Activated naive CD4-positive, alpha-beta T cell treated with anti-CD3 and anti-CD28 coated beads, Interleukin-2, amount 50 U/mL, for 24 hours (primary cell): ENCODE data around the gene LUC7L3.
A peak's percentile ranks its signal among the peaks of the same experiment; 100 is the strongest.

Experiments
- H3K27ac Mint-ChIP-seq: one replicate; pipeline ENCODE4 v1.8.0; 2021; ENCODE audit warnings: mild to moderate bottlenecking, mixed read lengths
- H3K27me3 Mint-ChIP-seq: one replicate; pipeline ENCODE4 v1.8.0; 2021; ENCODE audit warnings: mixed read lengths
- H3K36me3 Mint-ChIP-seq: one replicate; pipeline ENCODE4 v1.8.0; 2021; ENCODE audit warnings: mixed read lengths
- H3K4me1 Mint-ChIP-seq: one replicate; pipeline ENCODE4 v1.8.0; 2021; ENCODE audit warnings: mixed read lengths
- H3K4me3 Mint-ChIP-seq: one replicate; pipeline ENCODE4 v1.8.0; 2021; ENCODE audit warnings: mild to moderate bottlenecking, mixed read lengths
- H3K9me3 Mint-ChIP-seq: one replicate; pipeline ENCODE4 v1.8.0; 2021; ENCODE audit warnings: mixed read lengths

LUC7L3 gene

DNA sequence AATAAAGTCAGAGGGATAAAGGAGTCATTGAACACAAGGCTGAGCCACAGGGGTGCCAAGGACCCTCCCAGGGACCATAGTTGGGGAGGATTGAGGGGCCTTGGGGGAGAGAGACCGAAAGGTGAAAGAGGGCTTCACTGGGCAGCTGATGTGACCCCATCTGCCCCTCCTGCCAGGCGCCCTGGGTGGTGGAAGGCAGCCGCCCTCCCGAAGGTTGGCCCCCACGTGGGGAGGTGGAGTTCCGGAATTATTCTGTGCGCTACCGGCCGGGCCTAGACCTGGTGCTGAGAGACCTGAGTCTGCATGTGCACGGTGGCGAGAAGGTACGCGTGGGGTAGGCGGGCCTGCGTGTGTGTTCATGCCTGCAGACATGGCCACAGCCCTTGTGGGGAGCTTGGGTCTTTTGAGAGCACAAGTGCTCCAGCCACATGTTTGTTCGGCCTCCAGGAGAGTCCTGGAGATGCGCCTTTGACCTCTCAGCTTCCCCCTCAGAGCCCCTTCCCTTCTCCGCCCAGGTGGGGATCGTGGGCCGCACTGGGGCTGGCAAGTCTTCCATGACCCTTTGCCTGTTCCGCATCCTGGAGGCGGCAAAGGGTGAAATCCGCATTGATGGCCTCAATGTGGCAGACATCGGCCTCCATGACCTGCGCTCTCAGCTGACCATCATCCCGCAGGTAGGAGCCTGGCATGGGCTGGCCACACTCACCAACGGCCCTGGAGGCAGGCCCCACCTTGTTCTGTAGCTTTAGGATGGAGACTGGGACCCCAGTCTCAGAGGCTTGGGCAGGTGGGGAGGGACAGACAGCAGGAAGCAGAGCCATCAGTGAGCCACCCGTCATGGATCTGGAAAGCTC is 35.7 kb upstream of the LUC7L3 start:
- Mint-ChIP-seq H3K4me3 (no peak overlapping the region), H3K27ac (no peak overlapping the region), H3K4me1 (peaks cover 7% of the 10 kb centered on the region), H3K9me3 (no peaks in the 10 kb centered on the region), H3K36me3 (no peaks in the 10 kb centered on the region), H3K27me3 (peaks cover 5% of the 10 kb centered on the region)

DNA sequence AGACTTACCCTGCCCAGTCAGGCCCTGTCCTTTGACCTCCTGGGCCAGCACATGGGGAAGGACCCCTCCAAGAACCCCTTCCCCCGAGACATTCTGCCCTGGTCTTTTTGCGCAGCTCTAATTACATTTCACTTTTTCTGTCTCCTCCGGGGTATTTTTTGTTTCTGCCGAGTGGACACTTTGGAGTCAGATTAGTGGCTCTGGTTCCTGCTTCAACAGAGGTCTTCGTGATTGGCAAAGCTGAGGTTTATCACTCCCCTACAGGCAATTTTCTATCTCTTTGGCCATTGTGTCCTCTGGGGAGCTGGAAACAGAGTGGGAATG is 35.2 kb upstream of the LUC7L3 start:
- H3K36me3 Mint-ChIP-seq, result no peaks in the 10 kb centered on the region
- no peak overlapping the region for H3K27ac Mint-ChIP-seq
- peaks cover 7% of the 10 kb centered on the region for H3K4me1 Mint-ChIP-seq
- no peaks in the 10 kb centered on the region for H3K9me3 Mint-ChIP-seq
- no peak overlapping the region for H3K4me3 Mint-ChIP-seq
- peaks cover 5% of the 10 kb centered on the region for H3K27me3 Mint-ChIP-seq

DNA sequence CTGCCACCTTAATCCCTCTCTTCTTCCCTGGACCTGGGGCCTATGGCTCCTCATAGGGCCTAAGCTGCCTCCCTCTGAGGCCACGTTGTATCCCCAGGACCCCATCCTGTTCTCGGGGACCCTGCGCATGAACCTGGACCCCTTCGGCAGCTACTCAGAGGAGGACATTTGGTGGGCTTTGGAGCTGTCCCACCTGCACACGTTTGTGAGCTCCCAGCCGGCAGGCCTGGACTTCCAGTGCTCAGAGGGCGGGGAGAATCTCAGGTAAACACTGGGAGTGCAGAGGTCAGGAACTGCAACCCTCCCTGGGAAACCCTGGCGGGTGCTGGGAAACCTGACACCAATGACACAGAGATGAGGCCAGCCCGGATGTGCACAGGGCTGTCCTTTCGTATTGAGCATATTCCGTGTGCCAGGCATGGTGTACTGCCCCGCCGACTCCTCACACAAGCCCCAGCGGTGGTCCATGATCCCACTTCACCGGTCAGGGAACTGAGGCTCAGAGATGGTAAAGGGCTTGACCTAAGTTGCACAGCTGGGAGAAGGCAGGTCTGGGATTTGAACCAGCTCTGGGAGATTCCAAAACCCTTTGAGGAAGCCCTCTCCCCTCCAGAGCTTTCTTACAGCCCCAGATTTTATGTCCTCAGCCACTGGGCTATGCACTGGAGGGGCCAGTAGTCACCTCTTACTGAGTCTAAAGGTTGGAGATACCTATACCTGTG is 34.6 kb upstream of the LUC7L3 start:
- Mint-ChIP-seq H3K4me1 (peaks cover 7% of the 10 kb centered on the region), H3K27ac (peak overlapping the region; percentile 46), H3K36me3 (no peaks in the 10 kb centered on the region), H3K4me3 (no peak overlapping the region), H3K9me3 (no peaks in the 10 kb centered on the region), H3K27me3 (peaks cover 5% of the 10 kb centered on the region)

DNA sequence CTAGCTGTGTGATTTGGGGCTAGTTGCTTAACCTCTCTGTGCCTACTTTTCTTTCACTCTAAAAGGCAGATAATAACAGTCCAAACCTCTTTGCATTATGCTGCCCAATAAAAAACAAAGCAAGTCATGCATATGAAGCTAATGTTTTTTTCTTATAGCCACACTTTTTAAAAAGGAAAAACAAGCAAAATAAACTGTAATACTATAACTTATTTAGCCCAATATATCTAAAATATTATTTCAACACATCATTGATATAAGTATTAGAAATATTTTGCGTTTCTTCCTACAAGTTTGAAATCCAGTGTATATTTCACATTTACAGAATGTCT is 34.1 kb upstream of the LUC7L3 start:
- Mint-ChIP-seq H3K4me1 (peaks cover 7% of the 10 kb centered on the region), H3K9me3 (no peaks in the 10 kb centered on the region), H3K4me3 (no peak overlapping the region), H3K27ac (no peak overlapping the region), H3K36me3 (no peaks in the 10 kb centered on the region), H3K27me3 (peaks cover 5% of the 10 kb centered on the region)

DNA sequence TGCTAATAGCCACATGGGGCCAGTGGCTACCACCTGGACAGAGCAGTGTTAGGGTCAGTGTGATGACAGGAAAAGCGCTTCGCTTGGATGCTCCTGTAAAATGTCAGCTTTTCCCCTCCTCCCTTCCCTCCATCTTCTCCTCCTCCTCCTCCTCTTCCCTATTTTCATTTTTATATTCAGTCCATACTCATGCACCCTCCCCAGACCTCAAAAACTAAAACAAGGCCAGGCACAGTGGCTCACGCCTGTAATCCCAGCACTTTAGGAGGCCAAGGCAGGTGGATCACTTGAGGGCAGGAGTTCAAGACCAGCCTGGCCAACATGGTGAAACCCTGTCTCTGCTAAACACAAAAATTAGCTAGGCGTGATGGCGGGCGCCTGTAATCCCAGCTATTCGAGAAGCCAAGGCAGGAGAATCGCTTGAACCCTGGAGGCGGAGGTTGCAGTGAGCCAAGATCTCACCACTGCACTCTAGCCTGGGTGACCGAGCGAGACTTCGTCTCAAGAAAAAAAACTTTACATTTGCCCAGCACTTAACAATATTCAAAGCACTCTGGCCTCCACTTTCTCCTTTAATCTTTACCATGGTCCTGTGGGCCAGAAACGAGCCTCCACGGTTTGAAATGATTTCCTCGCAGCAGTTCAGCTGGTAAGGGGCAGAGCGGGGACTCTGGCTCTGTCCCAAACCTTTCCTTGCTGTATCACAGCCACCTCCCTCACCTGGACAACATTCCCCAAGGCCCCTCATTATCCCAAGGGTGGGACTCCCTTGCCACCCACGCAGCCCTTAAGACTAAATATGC is 33.5 kb upstream of the LUC7L3 start:
- Mint-ChIP-seq H3K4me1 (peaks cover 7% of the 10 kb centered on the region), H3K36me3 (no peaks in the 10 kb centered on the region), H3K27me3 (peaks cover 3% of the 10 kb centered on the region), H3K27ac (no peak overlapping the region), H3K9me3 (no peaks in the 10 kb centered on the region), H3K4me3 (no peak overlapping the region)

DNA sequence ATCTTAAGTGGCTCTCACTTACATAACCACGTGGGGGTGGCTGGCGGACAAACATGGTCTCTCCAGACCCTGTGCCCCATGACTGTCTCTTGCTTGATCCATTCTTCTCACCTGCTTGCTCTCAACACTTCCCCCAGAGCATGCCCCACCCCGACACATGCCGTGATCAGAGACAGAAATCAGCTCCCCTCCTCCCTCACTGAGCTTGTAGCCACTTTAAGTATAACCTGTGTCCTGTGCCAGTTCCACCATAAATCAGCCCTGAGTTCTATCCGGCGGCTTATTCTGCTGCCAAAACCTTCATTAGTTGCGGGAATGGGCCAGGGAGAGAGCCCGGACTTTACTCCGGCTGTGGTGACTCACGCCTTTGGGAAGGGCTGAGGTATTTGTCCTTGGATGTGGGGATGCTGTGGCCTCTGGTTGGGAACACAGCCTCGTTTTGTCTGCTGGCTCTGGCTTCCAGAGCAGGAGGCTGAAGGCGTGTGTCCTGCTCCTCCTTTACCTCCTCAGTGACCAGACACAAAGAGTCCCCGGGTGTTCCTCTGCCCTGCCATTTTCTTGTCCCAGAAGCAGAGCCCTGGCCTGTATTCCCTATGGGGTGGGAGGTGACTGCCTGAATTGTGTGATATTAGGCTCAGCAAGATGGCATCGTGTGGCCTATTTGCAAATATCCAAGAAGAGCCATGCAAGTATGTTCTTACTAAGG is 32.8 kb upstream of the LUC7L3 start:
- H3K9me3 Mint-ChIP-seq, result no peaks in the 10 kb centered on the region
- no peak overlapping the region for H3K27ac Mint-ChIP-seq

DNA sequence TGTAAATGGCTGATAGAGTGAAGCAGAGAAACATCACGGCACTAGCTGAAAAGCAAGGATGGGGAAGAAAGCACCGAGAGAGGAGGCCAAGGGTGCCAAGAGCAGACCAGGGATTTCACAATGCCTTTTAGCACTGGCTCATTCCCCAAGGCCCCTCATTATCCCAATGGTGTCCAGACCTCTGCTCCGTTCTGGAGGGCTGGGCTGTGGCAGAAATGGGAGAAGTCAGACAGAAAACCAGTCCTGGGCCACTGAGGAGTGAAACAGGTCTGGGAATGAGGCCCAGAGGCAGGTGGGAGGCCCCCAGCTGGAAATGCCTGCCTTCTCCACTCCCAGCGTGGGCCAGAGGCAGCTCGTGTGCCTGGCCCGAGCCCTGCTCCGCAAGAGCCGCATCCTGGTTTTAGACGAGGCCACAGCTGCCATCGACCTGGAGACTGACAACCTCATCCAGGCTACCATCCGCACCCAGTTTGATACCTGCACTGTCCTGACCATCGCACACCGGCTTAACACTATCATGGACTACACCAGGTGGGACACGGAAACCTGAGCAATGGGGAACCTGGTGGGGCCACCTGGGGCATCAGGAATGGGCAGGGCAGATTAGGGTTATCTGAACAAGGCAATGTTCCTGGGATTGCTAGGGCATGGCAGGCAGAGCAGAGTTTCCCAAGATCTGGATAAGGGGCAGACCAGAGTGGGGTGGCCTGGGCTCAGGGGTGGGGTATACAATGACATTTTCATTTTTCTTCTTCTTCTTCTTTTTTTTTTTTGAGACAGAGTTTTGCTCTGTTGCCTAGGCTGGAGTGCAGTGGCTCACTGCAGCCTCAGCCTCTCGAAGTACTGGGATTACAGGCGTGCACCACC is 32.0 kb upstream of the LUC7L3 start:
- no peak overlapping the region for H3K27ac Mint-ChIP-seq
- no peaks in the 10 kb centered on the region for H3K4me1 Mint-ChIP-seq
- H3K4me3 Mint-ChIP-seq, result no peak overlapping the region
- no peaks in the 10 kb centered on the region for H3K9me3 Mint-ChIP-seq
- no peaks in the 10 kb centered on the region for H3K27me3 Mint-ChIP-seq
- H3K36me3 Mint-ChIP-seq, result peaks cover 2% of the 10 kb centered on the region

More for the DNA sequence above, 32.8 kb upstream of the LUC7L3 start:
- Mint-ChIP-seq H3K36me3 (no peaks in the 10 kb centered on the region), H3K4me1 (peaks cover under 1% of the 10 kb centered on the region), H3K4me3 (no peak overlapping the region), H3K27me3 (no peaks in the 10 kb centered on the region)

DNA sequence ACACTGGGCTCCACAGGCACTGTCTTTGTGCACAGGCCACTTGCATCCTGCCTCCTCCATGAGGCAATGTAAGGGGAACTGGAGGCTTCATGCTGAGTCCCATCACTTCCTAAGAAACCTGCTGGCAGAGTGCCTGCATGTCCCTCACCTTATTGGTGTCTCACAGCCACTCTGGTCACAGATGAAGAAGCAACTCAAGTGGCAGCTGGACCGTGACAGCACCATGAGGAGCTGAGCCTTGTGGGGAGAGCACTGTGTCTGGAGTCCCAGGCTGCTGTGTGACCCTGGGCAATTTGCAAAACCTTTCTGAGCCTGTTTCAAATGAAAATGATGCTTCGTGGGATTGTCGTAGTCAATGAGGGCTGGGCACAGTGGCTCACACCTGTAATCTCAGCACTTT is 31.2 kb upstream of the LUC7L3 start:
- H3K36me3 Mint-ChIP-seq, result peaks cover 2% of the 10 kb centered on the region
- no peaks in the 10 kb centered on the region for H3K9me3 Mint-ChIP-seq
- H3K27ac Mint-ChIP-seq, result no peak overlapping the region
- H3K27me3 Mint-ChIP-seq, result no peaks in the 10 kb centered on the region
- no peaks in the 10 kb centered on the region for H3K4me1 Mint-ChIP-seq
- no peak overlapping the region for H3K4me3 Mint-ChIP-seq

DNA sequence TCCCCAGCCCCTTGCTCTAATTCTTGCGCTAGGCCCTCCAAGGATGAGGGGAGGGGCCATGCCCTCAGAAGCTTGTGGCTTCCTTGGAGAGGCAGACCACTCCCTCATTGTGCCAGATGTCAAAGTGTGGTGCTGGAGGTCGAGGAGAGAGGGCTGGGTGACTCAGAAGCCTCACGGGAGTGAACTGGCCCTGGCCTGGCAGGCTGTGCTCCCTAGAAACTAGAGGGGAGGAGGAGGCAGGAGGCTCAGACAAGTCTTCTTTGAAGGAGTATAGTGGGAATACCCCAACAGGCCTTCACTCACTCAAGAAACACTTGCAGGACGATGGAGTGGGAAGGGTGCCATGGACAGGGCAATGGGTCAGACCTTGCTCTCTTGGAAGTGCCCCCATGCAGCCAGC is 30.2 kb upstream of the LUC7L3 start:
- Mint-ChIP-seq H3K36me3 (peaks cover 2% of the 10 kb centered on the region), H3K4me3 (no peak overlapping the region), H3K9me3 (no peaks in the 10 kb centered on the region), H3K27me3 (no peaks in the 10 kb centered on the region), H3K27ac (no peak overlapping the region), H3K4me1 (no peaks in the 10 kb centered on the region)

DNA sequence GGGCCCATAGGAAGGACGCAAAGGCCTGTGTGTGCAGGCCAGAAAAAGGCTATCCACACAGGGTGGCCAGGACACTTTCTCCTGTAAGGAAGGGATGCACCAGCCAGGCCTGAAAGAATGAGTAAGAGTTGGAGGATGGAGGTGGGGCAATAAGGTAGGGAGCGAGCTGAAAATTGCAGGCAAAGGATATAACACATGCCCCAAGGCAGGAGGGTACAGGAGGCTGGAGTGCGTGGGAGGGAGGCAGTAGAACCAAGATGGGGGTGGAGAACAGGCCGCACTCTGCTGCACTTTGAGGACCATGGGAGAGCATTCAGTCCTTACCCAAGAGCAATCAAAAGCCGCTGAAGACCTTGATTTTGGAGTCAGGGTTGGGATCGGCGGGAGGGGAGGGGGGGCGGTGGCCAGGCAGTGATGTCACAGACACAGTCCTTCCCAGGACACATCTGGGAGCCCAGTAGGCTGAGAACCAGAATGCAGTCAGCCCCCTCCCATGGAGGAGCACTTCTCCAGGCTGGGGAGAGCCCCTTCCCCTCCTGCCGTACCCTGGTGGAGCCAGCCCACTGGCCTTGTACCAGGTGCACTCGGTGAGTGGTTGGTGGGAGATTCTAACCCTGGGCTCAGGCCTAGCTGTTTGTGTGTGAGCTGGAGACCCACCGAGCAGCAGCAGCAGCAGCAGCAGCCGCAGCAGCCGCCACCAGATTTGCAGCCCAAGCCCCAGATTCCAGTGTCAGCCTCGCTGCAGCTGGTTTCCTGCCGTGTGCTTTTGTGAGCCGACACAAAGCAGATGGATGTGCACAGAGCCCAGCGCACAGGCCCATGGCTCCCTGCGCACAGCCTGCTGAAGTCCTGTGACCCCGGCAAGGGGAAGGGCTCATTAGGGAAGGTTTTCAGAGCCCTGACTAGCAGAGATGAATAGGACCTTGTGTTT is 29.2 kb upstream of the LUC7L3 start:
- Mint-ChIP-seq H3K4me3 (no peak overlapping the region), H3K36me3 (peaks cover 4% of the 10 kb centered on the region), H3K27ac (no peak overlapping the region), H3K27me3 (no peaks in the 10 kb centered on the region), H3K4me1 (no peaks in the 10 kb centered on the region), H3K9me3 (no peaks in the 10 kb centered on the region)

DNA sequence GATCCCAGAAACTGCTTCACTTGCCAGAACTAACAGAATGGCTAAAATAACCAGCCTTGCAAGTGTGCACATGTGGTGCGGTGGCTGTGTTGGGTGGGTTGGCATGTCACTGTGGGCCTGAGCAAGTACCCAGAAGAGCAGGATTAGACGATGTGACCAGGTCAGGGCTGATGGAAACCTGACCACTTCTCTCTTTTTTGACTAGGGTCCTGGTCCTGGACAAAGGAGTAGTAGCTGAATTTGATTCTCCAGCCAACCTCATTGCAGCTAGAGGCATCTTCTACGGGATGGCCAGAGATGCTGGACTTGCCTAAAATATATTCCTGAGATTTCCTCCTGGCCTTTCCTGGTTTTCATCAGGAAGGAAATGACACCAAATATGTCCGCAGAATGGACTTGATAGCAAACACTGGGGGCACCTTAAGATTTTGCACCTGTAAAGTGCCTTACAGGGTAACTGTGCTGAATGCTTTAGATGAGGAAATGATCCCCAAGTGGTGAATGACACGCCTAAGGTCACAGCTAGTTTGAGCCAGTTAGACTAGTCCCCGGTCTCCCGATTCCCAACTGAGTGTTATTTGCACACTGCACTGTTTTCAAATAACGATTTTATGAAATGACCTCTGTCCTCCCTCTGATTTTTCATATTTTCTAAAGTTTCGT is 28.4 kb upstream of the LUC7L3 start:
- no peaks in the 10 kb centered on the region for H3K9me3 Mint-ChIP-seq
- no peak overlapping the region for H3K4me3 Mint-ChIP-seq
- peaks cover 5% of the 10 kb centered on the region for H3K36me3 Mint-ChIP-seq
- peaks cover 4% of the 10 kb centered on the region for H3K4me1 Mint-ChIP-seq
- H3K27ac Mint-ChIP-seq, result peak overlapping the region; percentile 62
- H3K27me3 Mint-ChIP-seq, result no peaks in the 10 kb centered on the region

DNA sequence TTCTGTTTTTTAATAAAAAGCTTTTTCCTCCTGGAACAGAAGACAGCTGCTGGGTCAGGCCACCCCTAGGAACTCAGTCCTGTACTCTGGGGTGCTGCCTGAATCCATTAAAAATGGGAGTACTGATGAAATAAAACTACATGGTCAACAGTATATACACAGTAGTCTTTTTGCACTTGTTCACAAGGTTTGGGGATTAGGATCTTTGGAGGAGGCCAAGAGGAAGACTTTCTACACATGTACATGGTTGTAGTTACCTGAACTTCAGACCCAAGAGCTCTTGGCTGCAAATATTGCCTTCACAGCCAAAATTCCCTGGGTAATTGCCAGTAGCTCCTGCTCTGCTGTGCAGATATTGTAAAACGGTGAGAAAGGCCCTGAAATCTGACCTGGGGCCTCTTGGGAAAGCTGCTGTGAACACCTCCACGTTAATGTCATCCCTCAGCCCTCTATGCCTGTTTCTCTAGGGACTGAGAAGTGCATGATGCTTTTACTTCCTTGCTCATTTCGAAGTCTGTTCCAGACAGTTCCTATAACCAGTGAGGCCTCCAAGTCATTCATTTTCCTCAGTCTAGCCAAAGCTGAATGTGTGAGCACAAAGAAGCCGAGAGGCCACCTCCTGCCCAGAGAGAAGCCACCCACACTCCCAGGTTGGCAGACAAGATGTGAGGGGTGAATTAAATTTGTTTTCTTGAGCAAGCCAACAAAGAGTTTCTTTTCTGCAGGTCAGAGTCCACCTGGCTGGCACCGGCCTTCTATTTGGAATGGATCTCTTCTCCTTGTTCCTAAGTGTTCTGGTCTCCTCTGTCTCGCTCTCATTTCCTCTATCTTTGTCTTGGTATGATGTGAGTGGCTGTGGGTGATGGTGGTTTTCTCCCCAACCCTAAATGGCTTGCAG is 27.6 kb upstream of the LUC7L3 start:
- Mint-ChIP-seq H3K36me3 (peaks cover 7% of the 10 kb centered on the region), H3K4me1 (peaks cover 4% of the 10 kb centered on the region), H3K4me3 (no peak overlapping the region), H3K27ac (peak overlapping the region; percentile 62), H3K27me3 (no peaks in the 10 kb centered on the region), H3K9me3 (no peaks in the 10 kb centered on the region)
